ENCODE data around the gene DCLK1. TPM values are rescaled to one million over a fixed set of nuclear protein-coding genes. Genes with fewer than 3 reads are reported as not detected.

DCLK1 gene
- total RNA-seq, 1 experiment from 2014 or later = 0.10 TPM

DNA sequence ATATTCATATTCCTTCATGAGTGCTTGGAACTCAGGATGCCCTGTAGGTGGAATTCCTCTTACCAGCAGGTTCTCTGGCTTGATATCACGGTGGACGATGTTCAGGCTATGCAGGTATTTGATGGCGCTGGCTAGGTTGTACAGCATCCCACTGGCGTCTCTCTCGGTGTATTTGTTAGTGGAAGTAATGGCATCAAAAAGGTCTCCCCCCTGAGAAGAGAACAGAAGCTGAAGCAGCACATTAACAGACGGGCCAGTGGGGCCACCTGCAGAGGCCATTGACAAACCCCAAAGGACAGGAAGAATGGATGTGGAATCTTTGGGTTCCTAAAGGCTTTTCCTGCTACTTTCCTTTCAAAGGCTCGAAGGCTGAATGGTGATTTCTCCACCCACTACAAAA lies 308.5 kb downstream of the DCLK1 start (continued):
- TF ChIP-seq ZFX (IDR thresholded peaks at IDR 0.05) = no peak

DNA sequence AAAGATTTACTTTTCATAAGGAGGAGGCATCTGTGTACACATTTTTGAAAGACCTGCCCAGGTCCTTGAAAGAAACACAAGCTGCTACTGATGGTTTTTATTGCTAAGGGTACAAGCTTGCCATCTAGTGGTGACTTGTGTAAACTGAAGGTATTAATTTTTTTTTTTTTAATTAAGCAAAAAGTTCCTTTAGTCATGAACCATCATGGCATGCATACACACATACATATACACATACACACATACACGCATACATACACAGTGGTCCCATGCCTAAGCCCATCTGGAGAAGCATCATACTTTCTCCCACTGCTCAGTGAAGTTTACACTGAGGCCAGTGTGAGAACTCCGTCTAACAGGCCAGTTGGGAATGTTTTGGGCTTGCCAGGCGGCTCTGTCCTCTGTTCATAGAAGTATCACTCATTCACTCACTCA lies 312.5 kb downstream of the DCLK1 start:
- Histone ChIP-seq H3K4me3 (replicated peaks in 1 of 2; ENCODE audit: low read depth in 1 of 2, low read length in 2 of 2) (no peak overlapping the region), H2AFZ (ENCODE audit: low read depth, low read length, poor library complexity, severe bottlenecking) (peak overlapping the region; percentile 48), H3K27ac (ENCODE audit: low read depth, low read length) (no peak overlapping the region), H3K36me3 (ENCODE audit: control insufficient read depth in 1 of 2, insufficient read depth in 2 of 2, low read length in 2 of 2) (no peaks in the 10 kb centered on the region), H3K9ac (ENCODE audit: low read length) (no peak overlapping the region), H3K4me2 (ENCODE audit: low read length) (no peak overlapping the region), H3K4me1 (ENCODE audit: control insufficient read depth in 1 of 2, insufficient read depth in 2 of 2, low read length in 2 of 2) (no peaks in the 10 kb centered on the region), H3K9me3 (ENCODE audit: control insufficient read depth in 1 of 2, insufficient read depth in 1 of 2, low read depth in 1 of 2, low read length in 2 of 2) (no peaks in the 10 kb centered on the region), H4K20me1 (ENCODE audit: insufficient read depth) (no peaks in the 10 kb centered on the region), H3K79me2 (ENCODE audit: insufficient read depth, low read length) (no peaks in the 10 kb centered on the region), H3K27me3 (ENCODE audit: insufficient read depth, low read length) (peaks cover 10% of the 10 kb centered on the region), H3K9me2 (ENCODE audit: insufficient read depth) (no peaks in the 10 kb centered on the region)
- peak; percentile 64 for ATAC-seq
- CTCF ChIA-PET = interaction anchor here (0.7 to 2.4 kb wide), 9 partner anchors 9 to 96 kb away, joined by 3 to 17 read pairs (median 5); no protein-coding TSS in a partner anchor
- TF ChIP-seq ELF1 (IDR thresholded peaks at IDR 0.05; ENCODE audit: borderline replicate concordance, low read depth) (no peak), EGR1 (IDR thresholded peaks at IDR 0.05; ENCODE audit: low read depth) (no peak), ZNF274 (IDR thresholded peaks at IDR 0.05; ENCODE audit: low read depth, low read length) (no peak), FOSL1 (IDR thresholded peaks at IDR 0.05; ENCODE audit: low read depth) (no peak), SP1 (IDR thresholded peaks at IDR 0.05; ENCODE audit: low read depth) (no peak), RAD21 (IDR thresholded peaks at IDR 0.05; ENCODE audit: low read depth) (peak; percentile 38), YY1 (IDR thresholded peaks at IDR 0.05; ENCODE audit: extremely low read depth, insufficient replicate concordance, low read depth, low read length) (no peak)
- TF ChIP-seq, protein P1, sequence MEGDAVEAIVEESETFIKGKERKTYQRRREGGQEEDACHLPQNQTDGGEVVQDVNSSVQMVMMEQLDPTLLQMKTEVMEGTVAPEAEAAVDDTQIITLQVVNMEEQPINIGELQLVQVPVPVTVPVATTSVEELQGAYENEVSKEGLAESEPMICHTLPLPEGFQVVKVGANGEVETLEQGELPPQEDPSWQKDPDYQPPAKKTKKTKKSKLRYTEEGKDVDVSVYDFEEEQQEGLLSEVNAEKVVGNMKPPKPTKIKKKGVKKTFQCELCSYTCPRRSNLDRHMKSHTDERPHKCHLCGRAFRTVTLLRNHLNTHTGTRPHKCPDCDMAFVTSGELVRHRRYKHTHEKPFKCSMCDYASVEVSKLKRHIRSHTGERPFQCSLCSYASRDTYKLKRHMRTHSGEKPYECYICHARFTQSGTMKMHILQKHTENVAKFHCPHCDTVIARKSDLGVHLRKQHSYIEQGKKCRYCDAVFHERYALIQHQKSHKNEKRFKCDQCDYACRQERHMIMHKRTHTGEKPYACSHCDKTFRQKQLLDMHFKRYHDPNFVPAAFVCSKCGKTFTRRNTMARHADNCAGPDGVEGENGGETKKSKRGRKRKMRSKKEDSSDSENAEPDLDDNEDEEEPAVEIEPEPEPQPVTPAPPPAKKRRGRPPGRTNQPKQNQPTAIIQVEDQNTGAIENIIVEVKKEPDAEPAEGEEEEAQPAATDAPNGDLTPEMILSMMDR (IDR thresholded peaks at IDR 0.05 in 2 of 3, conservative IDR thresholded peaks at IDR 0.05 in 1 of 3; ENCODE audit: borderline replicate concordance in 1 of 3, insufficient read depth in 1 of 3, low read depth in 2 of 3, low read length in 2 of 3) = peak; percentile 11 to 65 (median 57); a peak in 5 of 6 replicates
- TF ChIP-seq, protein P2, sequence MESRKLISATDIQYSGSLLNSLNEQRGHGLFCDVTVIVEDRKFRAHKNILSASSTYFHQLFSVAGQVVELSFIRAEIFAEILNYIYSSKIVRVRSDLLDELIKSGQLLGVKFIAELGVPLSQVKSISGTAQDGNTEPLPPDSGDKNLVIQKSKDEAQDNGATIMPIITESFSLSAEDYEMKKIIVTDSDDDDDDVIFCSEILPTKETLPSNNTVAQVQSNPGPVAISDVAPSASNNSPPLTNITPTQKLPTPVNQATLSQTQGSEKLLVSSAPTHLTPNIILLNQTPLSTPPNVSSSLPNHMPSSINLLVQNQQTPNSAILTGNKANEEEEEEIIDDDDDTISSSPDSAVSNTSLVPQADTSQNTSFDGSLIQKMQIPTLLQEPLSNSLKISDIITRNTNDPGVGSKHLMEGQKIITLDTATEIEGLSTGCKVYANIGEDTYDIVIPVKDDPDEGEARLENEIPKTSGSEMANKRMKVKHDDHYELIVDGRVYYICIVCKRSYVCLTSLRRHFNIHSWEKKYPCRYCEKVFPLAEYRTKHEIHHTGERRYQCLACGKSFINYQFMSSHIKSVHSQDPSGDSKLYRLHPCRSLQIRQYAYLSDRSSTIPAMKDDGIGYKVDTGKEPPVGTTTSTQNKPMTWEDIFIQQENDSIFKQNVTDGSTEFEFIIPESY (IDR thresholded peaks at IDR 0.05; ENCODE audit: extremely low read depth, insufficient replicate concordance, low read length) = no peak
- no TSS peak for BruUV-seq (replicated peaks)
- DNase-seq (ENCODE audit: low read depth, low spot score) = peak; percentile 26
- RAD21 ChIA-PET (ENCODE audit: low non-redundant PET in 1 of 2, low total read pairs in 2 of 2, uncharacterized antibody in 2 of 2, unreplicated experiment in 2 of 2) = no interaction called here
- intact Hi-C loops (cut with micrococcal nuclease) = no loop called here
- POLR2A ChIA-PET = no interaction called here
